Keratinocyte (primary cell): ENCODE measurements around the gene TMOD1. TPM values are rescaled to one million over a fixed set of nuclear protein-coding genes. Genes with fewer than 3 reads are reported as not detected.
A peak's percentile ranks its signal among the peaks of the same experiment; 100 is the strongest.

ENCODE experiments used
- DNase-seq: peaks from one replicate; pipeline ENCODE4 v3.0.0-alpha.2; 2011; ENCODE audit warnings: low read depth, missing footprints, low spot score
- FAIRE-seq: peaks from 2 replicates; lab custom pipeline; 2011; peaks lifted over from hg19 to GRCh38; lab: Jason Lieb, UNC
- H2AFZ ChIP-seq: 2 replicates; pipeline ENCODE4 v1.6.0; 2012; ENCODE audit warnings: low read length, control low read depth, inconsistent platforms; ENCODE audit not compliant: control insufficient read depth
- H3K27ac ChIP-seq: 2 replicates; pipeline ENCODE4 v1.5.1; 2011; ENCODE audit warnings: low read length; ENCODE audit not compliant: control insufficient read depth, insufficient read depth
- H3K27me3 ChIP-seq: 3 replicates; pipeline ENCODE4 v1.6.0; 2011; ENCODE audit warnings: low read length; ENCODE audit not compliant: control insufficient read depth, insufficient read depth; ENCODE audit errors: extremely low read depth
- H3K36me3 ChIP-seq, 2 experiments: 2 replicates in 1 of 2; 3 replicates in 1 of 2; pipeline ENCODE4 v1.5.1; 2011; ENCODE audit warnings: low read length in 2 of 2, mild to moderate bottlenecking in 1 of 2; ENCODE audit not compliant: control insufficient read depth in 2 of 2, insufficient read depth in 2 of 2; ENCODE audit errors: extremely low read depth in 1 of 2
- H3K4me1 ChIP-seq: 3 replicates; pipeline ENCODE4 v1.5.1; 2011; ENCODE audit warnings: low read length; ENCODE audit not compliant: control insufficient read depth, insufficient read depth; ENCODE audit errors: extremely low read depth
- H3K4me2 ChIP-seq: 3 replicates; pipeline ENCODE4 v1.6.0; 2011; ENCODE audit warnings: low read depth, low read length; ENCODE audit not compliant: control insufficient read depth, insufficient read depth; ENCODE audit errors: extremely low read depth
- H3K4me3 ChIP-seq, 3 experiments: fragments of 200-600 bp in 1 of 3; sonication (generic) in 1 of 3; 2 replicates in 2 of 3; 3 replicates in 1 of 3; pipeline ENCODE4 v1.5.1; 2011 to 2016; ENCODE audit warnings: low read length in 3 of 3, mild to moderate bottlenecking in 3 of 3, control low read depth in 2 of 3, inconsistent platforms in 1 of 3, low read depth in 1 of 3, mixed read lengths in 1 of 3, mixed run types in 1 of 3, moderate library complexity in 1 of 3; ENCODE audit not compliant: control insufficient read depth in 2 of 3, insufficient read depth in 2 of 3; ENCODE audit errors: extremely low read depth in 1 of 3
- H3K79me2 ChIP-seq: 2 replicates; pipeline ENCODE4 v1.6.0; 2012; ENCODE audit warnings: low read length; ENCODE audit not compliant: control insufficient read depth, insufficient read depth
- H3K9ac ChIP-seq: 3 replicates; pipeline ENCODE4 v1.6.0; 2011; ENCODE audit warnings: low read length; ENCODE audit not compliant: control insufficient read depth, insufficient read depth; ENCODE audit errors: extremely low read depth
- H3K9me1 ChIP-seq: 3 replicates; pipeline ENCODE4 v1.6.0; 2011; ENCODE audit warnings: low read length; ENCODE audit not compliant: control insufficient read depth, insufficient read depth; ENCODE audit errors: extremely low read depth
- H3K9me3 ChIP-seq: 2 replicates; pipeline ENCODE4 v1.5.1; 2012; ENCODE audit warnings: low read depth, low read length; ENCODE audit not compliant: control insufficient read depth
- H4K20me1 ChIP-seq: 3 replicates; pipeline ENCODE4 v1.6.0; 2011; ENCODE audit warnings: low read length; ENCODE audit not compliant: control insufficient read depth, insufficient read depth; ENCODE audit errors: extremely low read depth
- EZH2 ChIP-seq: IDR thresholded peaks from one replicate; pipeline ENCODE4 v1.6.1; 2012; ENCODE audit warnings: inconsistent platforms, mild to moderate bottlenecking, low read length, moderate library complexity
- dilution Hi-C: fragments of 300-500 bp; cut with MboI; formaldehyde crosslinking; loops from one replicate; pipeline ENCODE4 v1.7.0; 2020; ENCODE audit warnings: low sequenced_read_pairs; ENCODE audit not compliant: extremely low pct_ligation_motif_present
- polyA plus RNA-seq, 5 experiments: library from polyadenylated mRNA; depleted of rRNA in 3 of 5; stranded (reverse) in 3 of 5; stranded (forward) in 1 of 5; unstranded in 1 of 5; fragments of >200 nt; gene quantifications; 1 replicate in 1 of 5; 2 replicates in 3 of 5; 3 replicates in 1 of 5; pipeline versions ENCODE4 v1.2.1 to v1.2.3, GENCODE V29; 2011 to 2012; ENCODE audit warnings: missing spikeins in 2 of 5, low read depth in 1 of 5, low replicate concordance in 1 of 5
- TF ChIP-seq, protein P1 (sequence below), 3 experiments: IDR thresholded peaks in 1 of 3; conservative IDR thresholded peaks in 1 of 3; optimal IDR thresholded peaks in 1 of 3; 2 replicates in 2 of 3; 3 replicates in 1 of 3; pipeline versions ENCODE3 to v1.5.1; 2011; ENCODE audit warnings: low read length in 3 of 3, mild to moderate bottlenecking in 3 of 3, moderate library complexity in 2 of 3, control low read depth in 1 of 3, inconsistent platforms in 1 of 3; ENCODE audit not compliant: insufficient read depth in 2 of 3; ENCODE audit errors: extremely low read depth in 1 of 3

Gene TMOD1
- polyA plus RNA-seq, 1 donor (not counting 4 experiments of a cell fraction or from before 2014, with no cell fraction given): not detected

DNA sequence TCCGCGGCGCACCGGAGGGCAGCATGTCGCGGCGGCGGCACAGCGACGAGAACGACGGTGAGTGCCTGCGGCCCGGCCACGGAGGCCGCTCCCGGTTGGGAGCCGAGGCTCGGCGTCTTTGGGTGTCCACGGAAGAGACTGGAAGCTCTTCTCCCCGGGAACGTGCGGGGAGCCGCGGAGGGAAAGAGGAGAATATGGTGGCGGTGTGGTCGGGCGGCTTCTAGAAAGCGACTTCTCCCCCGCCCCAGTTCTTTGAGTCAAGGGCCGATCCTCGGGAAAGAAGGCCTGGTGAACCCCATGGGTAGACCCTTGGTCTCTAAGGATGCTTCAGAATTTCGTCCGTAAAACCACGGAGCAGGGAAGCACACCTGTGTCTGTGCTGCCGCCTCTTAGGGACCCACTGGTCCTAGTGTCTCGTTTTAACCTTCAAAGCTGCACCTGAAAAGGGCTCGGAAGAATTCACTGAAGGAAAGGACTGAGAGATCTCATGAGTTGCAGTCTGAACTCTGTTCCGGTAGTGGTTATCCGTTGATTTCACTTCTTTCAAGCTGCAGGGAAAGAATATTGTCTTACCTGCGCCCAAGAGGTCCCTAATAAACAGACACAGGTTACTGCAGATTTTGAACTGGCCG lies 132.5 kb downstream of the TMOD1 start:
- peaks cover 5% of the 10 kb centered on the region for H3K9me1 ChIP-seq
- H3K36me3 ChIP-seq: peaks cover 3 to 5% of the 10 kb centered on the region in 2 experiments
- FAIRE-seq (no peak), DNase-seq (no peak)
- dilution Hi-C loops: no loop called here
- no peaks in the 10 kb centered on the region for H3K9me3 ChIP-seq
- H3K4me1 ChIP-seq: peaks cover 25% of the 10 kb centered on the region
- H3K4me3 ChIP-seq: peak overlapping the region; percentile 87 to 99 (median 98)
- H4K20me1 ChIP-seq: peaks cover 3% of the 10 kb centered on the region
- H3K27ac ChIP-seq: peak overlapping the region; percentile 100
- peak overlapping the region; percentile 80 for H2AFZ ChIP-seq
- H3K27me3 ChIP-seq: no peaks in the 10 kb centered on the region
- TF ChIP-seq EZH2: no peak
- TF ChIP-seq, protein P1, sequence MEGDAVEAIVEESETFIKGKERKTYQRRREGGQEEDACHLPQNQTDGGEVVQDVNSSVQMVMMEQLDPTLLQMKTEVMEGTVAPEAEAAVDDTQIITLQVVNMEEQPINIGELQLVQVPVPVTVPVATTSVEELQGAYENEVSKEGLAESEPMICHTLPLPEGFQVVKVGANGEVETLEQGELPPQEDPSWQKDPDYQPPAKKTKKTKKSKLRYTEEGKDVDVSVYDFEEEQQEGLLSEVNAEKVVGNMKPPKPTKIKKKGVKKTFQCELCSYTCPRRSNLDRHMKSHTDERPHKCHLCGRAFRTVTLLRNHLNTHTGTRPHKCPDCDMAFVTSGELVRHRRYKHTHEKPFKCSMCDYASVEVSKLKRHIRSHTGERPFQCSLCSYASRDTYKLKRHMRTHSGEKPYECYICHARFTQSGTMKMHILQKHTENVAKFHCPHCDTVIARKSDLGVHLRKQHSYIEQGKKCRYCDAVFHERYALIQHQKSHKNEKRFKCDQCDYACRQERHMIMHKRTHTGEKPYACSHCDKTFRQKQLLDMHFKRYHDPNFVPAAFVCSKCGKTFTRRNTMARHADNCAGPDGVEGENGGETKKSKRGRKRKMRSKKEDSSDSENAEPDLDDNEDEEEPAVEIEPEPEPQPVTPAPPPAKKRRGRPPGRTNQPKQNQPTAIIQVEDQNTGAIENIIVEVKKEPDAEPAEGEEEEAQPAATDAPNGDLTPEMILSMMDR (optimal IDR thresholded peaks at IDR 0.05 in 1 of 3, IDR thresholded peaks at IDR 0.05 in 1 of 3, conservative IDR thresholded peaks at IDR 0.05 in 1 of 3; ENCODE audit: extremely low read depth in 1 of 3, insufficient read depth in 2 of 3, low read length in 3 of 3): no peak
- peaks cover 72% of the 10 kb centered on the region for H3K79me2 ChIP-seq
- H3K4me2 ChIP-seq: peak overlapping the region; percentile 88
- H3K9ac ChIP-seq: peak overlapping the region; percentile 100

DNA sequence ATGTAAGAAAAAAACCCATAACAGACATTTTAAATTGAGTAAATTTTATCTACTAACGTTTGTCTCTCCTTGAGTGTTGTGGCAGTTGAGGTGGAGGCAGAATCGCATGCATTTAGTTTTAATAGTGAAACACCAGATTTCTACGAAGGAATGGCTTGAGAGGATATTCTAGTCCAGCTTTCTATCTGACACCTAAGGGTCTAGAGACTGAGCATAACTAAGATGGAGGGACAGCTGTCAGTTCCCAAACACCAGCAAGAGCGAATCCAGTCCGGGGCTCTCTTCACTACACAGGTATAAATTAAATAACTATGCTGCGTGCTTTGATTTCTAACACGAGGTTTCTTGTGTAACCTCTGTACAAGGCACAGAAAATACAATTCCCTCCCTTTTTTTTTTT lies 133.6 kb downstream of the TMOD1 start:
- Histone ChIP-seq H3K9ac (peak overlapping the region; percentile 100), H3K4me3 (peak overlapping the region; percentile 87 to 99 (median 98))

More for the DNA sequence above, 133.6 kb downstream of the TMOD1 start:
- Histone ChIP-seq H3K27ac (no peak overlapping the region), H3K4me1 (peaks cover 25% of the 10 kb centered on the region), H3K9me3 (no peaks in the 10 kb centered on the region), H3K9me1 (peaks cover 4% of the 10 kb centered on the region), H3K79me2 (peaks cover 78% of the 10 kb centered on the region), H2AFZ (no peak overlapping the region), H4K20me1 (peaks cover 3% of the 10 kb centered on the region), H3K4me2 (peak overlapping the region; percentile 88), H3K36me3 (peaks cover 1 to 5% of the 10 kb centered on the region in 2 experiments), H3K27me3 (no peaks in the 10 kb centered on the region)
- DNase-seq: no peak
- TF ChIP-seq EZH2: no peak
- TF ChIP-seq, protein P1 (optimal IDR thresholded peaks at IDR 0.05 in 1 of 3, IDR thresholded peaks at IDR 0.05 in 1 of 3, conservative IDR thresholded peaks at IDR 0.05 in 1 of 3; ENCODE audit: extremely low read depth in 1 of 3, insufficient read depth in 2 of 3, low read length in 3 of 3): no peak
- no peak for FAIRE-seq
- dilution Hi-C loops: no loop called here
